Liver (tissue), 3 donors: ENCODE data around the gene HOXA5.

Source experiments
- ATF3 ChIP-seq: IDR thresholded peaks from 2 replicates; pipeline ENCODE4 v1.6.1; 2016; ENCODE audit warnings: antibody characterized with exemption
- CTCF ChIP-seq: fragments of 150-350 bp; IDR thresholded peaks from 2 replicates; pipeline ENCODE4 v1.5.1; 2017; ENCODE audit warnings: improper control_type of control experiment, low read depth, low read length; ENCODE audit not compliant: missing input control
- EGR1 ChIP-seq, 2 donors: IDR thresholded peaks; 2 replicates each; pipeline ENCODE4 v1.6.1; 2016 to 2018; ENCODE audit warnings: antibody characterized with exemption in 2 of 2, low read depth in 2 of 2
- HNF4A ChIP-seq, 2 donors: conservative IDR thresholded peaks; 2 replicates each; pipeline ENCODE4 v1.6.1; 2016; ENCODE audit warnings: antibody characterized with exemption in 2 of 2, mild to moderate bottlenecking in 2 of 2
- JUND ChIP-seq, 2 donors: IDR thresholded peaks; 2 replicates each; pipeline ENCODE4 v1.6.1; 2016; ENCODE audit warnings: antibody characterized with exemption in 2 of 2
- REST ChIP-seq: IDR thresholded peaks from 2 replicates; pipeline ENCODE4 v1.6.1; 2016; ENCODE audit warnings: antibody characterized with exemption, mild to moderate bottlenecking
- SP1 ChIP-seq: IDR thresholded peaks from 2 replicates; pipeline ENCODE4 v1.6.1; 2018; ENCODE audit warnings: antibody characterized with exemption, mild to moderate bottlenecking
- TAF1 ChIP-seq: conservative IDR thresholded peaks from 2 replicates; pipeline ENCODE4 v1.6.1; 2016; ENCODE audit warnings: antibody characterized with exemption, mild to moderate bottlenecking
- YY1 ChIP-seq: IDR thresholded peaks from 2 replicates; pipeline ENCODE4 v1.6.1; 2016; ENCODE audit warnings: antibody characterized with exemption, mild to moderate bottlenecking
- ZBTB33 ChIP-seq: IDR thresholded peaks from 2 replicates; pipeline ENCODE4 v1.6.1; 2016; ENCODE audit warnings: antibody characterized with exemption
- donor health status: healthy.
- donor health status: healthy.

GRCh38 chr7:27156916-27157701 lies 13.6 kb upstream of the HOXA5 start:
- no peak for TF ChIP-seq CTCF
- TF ChIP-seq REST, result no peak
- TF ChIP-seq EGR1 (IDR thresholded peaks at IDR 0.05; ENCODE audit: low read depth in 2 of 2), result no peak
- TF ChIP-seq TAF1, result no peak
- no peak for TF ChIP-seq SP1
- TF ChIP-seq ZBTB33, result no peak
- no peak for TF ChIP-seq HNF4A (conservative IDR thresholded peaks at IDR 0.05)
- no peak for TF ChIP-seq YY1
- no peak for TF ChIP-seq ATF3
- TF ChIP-seq JUND (IDR thresholded peaks at IDR 0.05), result no peak
